Stimulated activated CD8-positive, alpha-beta memory T cell treated with anti-CD3 and anti-CD28 coated beads, Interleukin-4, amount 100 ng/mL, for 48 hours (primary cell): Measurements from ENCODE around the gene MFF.
A peak's percentile ranks its signal among the peaks of the same experiment; 100 is the strongest.
"Not testable (repeated sequence)": the region's sequence is repeated elsewhere in the genome, so short reads cannot be mapped to it uniquely, and the experiment has no call there.

Experiments
- DNase-seq: peaks from one replicate; pipeline ENCODE4 v3.0.0-alpha.2; 2020

The MFF gene

DNA sequence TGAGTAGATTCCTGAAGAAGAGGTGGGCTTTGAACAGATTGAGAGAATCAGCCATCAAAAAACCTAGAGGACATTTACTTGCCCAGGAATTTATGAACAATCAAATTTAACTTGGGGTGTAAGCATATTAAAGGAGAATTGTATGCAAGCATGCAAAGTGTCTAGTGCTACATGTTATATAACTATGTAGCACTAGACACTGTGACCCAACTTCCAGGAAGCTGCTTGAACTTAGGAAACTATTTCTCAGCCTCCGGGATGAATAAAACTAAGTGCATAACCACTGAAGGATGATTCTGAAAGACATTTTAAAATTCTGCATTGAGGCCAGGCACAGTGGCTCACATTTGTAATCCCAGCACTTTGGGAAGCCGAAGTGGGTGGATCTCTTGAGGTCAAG lies 12.4 kb downstream of the MFF start:
- DNase-seq = no peak

GRCh38 chr2:227339098-227339599 lies 14.1 kb downstream of the MFF start:
- no peak for DNase-seq

GRCh38 chr2:227340106-227340505 lies 15.1 kb downstream of the MFF start:
- DNase-seq = no peak

- no peak for DNase-seq
Measured at GRCh38 chr2:227341553-227341952, 16.5 kb downstream of the MFF start.

- no peak for DNase-seq
Measured at GRCh38 chr2:227344231-227344630, 19.2 kb downstream of the MFF start.

GRCh38 chr2:227347117-227347516 lies 22.1 kb downstream of the MFF start:
- no peak for DNase-seq

- DNase-seq = no peak
Measured at GRCh38 chr2:227348324-227348723, 23.3 kb downstream of the MFF start.

DNA sequence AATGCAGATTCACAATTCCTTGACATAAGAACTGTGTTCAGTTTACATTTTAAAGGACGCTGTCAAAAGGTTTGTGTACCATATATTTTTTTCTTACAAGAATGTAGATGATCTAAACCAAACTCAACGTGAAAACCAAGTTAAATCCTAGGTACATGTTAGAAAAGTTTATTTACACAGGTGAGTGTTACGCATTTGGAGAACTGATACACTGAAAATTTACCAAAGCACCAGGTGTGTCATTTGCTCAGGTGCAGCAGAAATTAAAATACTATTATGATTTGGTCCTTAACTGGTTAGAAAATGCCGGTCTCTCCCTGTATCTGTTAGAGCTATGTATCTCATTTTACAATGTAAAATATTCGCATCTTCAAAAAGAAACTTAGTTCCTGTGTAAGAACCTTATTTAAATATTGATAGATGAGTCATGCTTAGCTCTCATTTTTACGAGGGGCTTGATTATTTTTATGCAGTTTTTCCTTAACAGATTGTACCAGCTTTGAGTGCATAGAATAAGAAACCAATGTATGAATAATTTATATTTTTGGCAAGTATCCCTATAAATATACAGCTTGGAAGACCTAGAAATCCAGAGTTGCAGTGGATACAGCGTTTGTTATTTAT lies 25.1 kb downstream of the MFF start:
- no peak for DNase-seq

DNA sequence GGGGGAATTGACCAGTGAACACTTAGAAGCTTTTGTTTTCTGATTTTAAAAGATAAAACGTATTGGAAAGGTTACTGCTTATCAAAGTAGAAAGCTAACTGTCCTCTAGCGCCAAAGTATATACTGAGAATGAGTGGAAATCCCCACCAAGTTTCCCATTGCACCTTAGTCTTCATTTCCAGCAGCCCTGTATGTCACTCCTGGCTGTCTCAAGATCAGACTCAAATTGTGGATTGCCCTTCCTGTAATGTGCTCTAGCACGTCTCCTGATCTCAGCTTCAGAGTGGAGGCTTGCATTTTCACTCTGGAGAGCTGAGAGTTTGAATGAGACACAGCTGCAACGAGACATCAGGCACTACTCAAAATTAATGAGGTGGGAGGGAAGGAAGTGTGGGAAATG lies 26.6 kb downstream of the MFF start:
- DNase-seq = no peak

DNA sequence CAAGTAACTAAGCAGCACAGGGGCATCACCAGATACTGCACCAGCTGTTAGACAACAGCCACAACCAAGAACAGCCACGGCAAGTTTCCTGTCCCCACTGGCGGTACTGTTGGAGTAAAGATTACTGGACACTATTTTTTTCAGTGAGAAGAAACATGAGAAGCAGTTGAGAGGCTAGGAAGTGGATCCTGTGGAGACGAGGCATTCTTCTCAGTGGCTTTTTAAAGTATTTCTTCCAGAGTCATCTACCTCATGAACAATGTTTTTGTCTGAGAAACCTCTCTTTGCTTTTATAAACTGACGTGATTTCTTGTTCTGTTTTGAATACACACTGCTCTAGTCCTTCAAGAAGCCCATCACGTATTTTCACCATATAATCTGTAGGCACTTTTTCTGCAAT lies 35.3 kb downstream of the MFF start:
- DNase-seq = no peak

GRCh38 chr2:227363756-227364155 lies 38.7 kb downstream of the MFF start:
- DNase-seq = no peak

DNA sequence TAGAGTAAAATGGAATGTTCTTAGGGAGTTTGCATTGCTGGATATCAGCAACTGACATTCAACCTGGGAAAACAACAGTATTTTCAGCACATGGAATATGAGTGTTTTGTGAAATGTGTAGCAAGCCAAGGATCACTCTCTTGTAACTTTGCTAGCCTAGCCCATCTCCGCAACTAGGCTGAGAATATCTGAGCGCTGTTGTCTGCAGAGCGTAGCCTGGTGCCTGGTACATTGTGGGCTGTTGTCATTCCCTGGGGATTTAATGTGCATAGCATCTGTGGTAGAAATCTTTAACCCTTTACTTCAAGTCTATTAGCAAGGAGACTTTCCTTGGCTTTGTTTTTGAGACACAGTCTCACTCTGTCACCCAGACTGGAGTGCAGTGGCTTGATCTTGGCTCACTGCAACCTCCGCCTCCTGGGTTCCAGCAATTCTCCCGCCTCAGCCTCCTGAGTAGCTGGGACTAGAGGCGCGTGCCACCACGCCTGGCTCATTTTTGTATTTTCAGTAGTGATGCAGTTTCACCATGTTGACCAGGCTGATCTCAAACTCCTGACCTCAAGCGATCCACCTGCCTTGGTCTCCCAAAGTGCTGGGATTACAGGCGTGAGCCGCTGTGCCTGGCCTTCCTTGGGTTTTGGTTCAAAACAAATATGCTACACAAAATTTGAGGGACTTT lies 39.7 kb downstream of the MFF start:
- DNase-seq = not testable (repeated sequence)

GRCh38 chr2:227365833-227366232 lies 40.8 kb downstream of the MFF start:
- DNase-seq = no peak

GRCh38 chr2:227366769-227367426 lies 41.8 kb downstream of the MFF start:
- DNase-seq = no peak

GRCh38 chr2:227367427-227367795 lies 42.4 kb downstream of the MFF start:
- no peak for DNase-seq

DNA sequence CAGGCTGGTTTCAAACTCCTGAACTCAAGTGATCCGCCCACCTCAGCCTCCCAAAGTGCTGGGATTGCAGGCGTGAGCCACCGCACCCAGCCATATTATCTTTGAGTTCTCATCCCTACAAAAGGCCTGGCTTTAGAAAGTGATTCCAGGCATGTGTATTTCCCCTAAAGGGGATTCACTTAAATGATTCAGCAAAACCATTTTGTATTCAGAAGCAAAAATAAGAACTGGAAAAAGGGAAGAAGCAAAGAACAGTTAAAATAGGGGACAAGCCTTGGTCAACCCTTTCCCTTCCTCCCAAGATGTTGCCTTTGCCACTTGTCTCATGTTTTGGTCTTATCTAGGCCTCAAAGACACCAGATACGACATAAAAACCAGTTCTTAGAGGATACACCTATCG lies 43.5 kb downstream of the MFF start:
- no peak for DNase-seq

DNA sequence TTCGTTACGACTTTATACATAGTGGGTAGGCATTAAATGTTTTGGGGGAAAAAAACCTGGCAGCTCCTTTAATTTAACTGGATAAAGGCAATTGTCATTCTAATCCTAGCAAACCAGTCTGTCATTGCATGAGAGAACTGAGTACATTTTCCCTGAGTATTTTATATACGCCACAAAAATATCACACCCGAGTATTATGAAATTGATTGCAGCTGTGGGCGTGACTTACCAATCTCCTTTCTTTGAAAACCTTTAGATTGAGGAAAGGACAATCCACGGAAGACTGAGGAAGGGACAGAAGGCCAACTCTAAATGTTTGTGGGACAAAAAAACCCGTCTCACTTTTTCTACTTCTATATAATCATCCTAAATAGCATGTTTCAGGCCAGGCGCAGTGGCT lies 45.0 kb downstream of the MFF start:
- DNase-seq = no peak

GRCh38 chr2:227370791-227371312 lies 45.8 kb downstream of the MFF start:
- DNase-seq = no peak

GRCh38 chr2:227373389-227373788 lies 48.3 kb downstream of the MFF start:
- DNase-seq = no peak

- peak; percentile 43 for DNase-seq
Measured at GRCh38 chr2:227374158-227374557, 49.1 kb downstream of the MFF start.

- DNase-seq = no peak
Measured at GRCh38 chr2:227376656-227377396, 51.8 kb downstream of the MFF start.

DNA sequence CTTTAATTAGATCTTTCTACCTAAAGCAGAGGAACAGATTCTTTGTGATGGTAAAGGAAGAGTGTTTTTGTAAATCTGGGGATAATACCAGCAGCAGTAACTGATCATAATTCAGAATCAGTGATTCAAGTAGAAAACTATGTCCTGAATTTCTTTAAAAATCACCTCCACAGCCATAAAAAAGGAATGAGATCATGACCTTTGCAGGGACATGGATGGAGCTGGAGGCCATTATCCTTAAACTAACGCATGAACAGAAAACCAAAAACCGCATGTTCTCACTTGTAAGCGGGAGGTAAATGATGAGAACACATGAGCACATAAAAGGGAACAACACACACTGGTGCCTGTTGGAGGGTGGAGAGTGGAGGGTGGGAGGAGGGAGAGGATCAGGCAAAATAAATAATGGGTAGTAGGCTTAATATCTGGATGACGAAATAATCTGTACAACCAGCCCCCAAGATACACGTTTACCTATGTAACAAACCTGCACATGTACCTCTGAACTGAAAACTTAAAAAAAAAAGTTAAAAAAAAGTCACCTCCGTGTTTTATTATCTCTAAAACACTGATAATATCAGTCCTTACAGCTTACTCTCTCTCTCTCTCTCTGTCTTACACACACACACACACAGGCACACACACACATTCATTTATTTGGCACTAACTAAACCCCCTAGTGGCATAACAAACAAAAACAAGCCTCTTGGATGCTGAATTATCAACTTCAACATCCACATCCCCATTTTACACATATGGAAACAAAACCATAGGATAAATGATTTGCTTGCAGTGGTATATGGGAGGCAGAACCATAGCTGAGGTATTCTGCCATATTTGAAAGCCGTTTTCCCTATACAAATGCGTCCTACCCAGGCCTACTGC lies 52.7 kb downstream of the MFF start:
- DNase-seq = no peak
